ENCODE data around the gene CDHR1. TPM values are rescaled to one million over a fixed set of nuclear protein-coding genes. Genes with fewer than 3 reads are reported as not detected.
"Not testable (repeated sequence)": the region's sequence is repeated elsewhere in the genome, so short reads cannot be mapped to it uniquely, and the experiment has no call there.

Gene CDHR1
- total and polyA plus RNA-seq, 2 donors (not counting 1 experiment from before 2014, with no cell fraction given), result 0.05 TPM; not detected in 1

GRCh38 chr10:84163996-84164395 is 30.3 kb upstream of the CDHR1 start:
- no peaks in the 10 kb centered on the region for H3K36me3 ChIP-seq (ENCODE audit: control insufficient read depth, insufficient read depth, low read length)
- H3K4me3 ChIP-seq (replicated peaks in 1 of 4; ENCODE audit: control extremely low read depth in 1 of 4, insufficient read depth in 1 of 4, low read depth in 3 of 4, low read length in 4 of 4), result no peak overlapping the region
- H3K4me1 ChIP-seq (ENCODE audit: control insufficient read depth, extremely low read depth, insufficient read depth, low read length), result no peaks in the 10 kb centered on the region
- no peaks in the 10 kb centered on the region for H3K79me2 ChIP-seq (ENCODE audit: control insufficient read depth, insufficient read depth, low read length)
- no peaks in the 10 kb centered on the region for H3K9me3 ChIP-seq (ENCODE audit: control insufficient read depth, insufficient read depth, low read depth, low read length)
- H3K9ac ChIP-seq (ENCODE audit: insufficient read depth, low read length), result no peak overlapping the region
- H4K20me1 ChIP-seq (ENCODE audit: control insufficient read depth, extremely low read depth, insufficient read depth, low read length), result no peaks in the 10 kb centered on the region
- DNase-seq (ENCODE audit: low read depth in 2 of 2), result no peak
- no peak overlapping the region for H2AFZ ChIP-seq (ENCODE audit: low read length)
- TF ChIP-seq, protein P1, sequence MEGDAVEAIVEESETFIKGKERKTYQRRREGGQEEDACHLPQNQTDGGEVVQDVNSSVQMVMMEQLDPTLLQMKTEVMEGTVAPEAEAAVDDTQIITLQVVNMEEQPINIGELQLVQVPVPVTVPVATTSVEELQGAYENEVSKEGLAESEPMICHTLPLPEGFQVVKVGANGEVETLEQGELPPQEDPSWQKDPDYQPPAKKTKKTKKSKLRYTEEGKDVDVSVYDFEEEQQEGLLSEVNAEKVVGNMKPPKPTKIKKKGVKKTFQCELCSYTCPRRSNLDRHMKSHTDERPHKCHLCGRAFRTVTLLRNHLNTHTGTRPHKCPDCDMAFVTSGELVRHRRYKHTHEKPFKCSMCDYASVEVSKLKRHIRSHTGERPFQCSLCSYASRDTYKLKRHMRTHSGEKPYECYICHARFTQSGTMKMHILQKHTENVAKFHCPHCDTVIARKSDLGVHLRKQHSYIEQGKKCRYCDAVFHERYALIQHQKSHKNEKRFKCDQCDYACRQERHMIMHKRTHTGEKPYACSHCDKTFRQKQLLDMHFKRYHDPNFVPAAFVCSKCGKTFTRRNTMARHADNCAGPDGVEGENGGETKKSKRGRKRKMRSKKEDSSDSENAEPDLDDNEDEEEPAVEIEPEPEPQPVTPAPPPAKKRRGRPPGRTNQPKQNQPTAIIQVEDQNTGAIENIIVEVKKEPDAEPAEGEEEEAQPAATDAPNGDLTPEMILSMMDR (conservative IDR thresholded peaks at IDR 0.05 in 1 of 2, IDR thresholded peaks at IDR 0.05 in 1 of 2; ENCODE audit: low read depth in 1 of 2, low read length in 2 of 2), result no peak
- TF ChIP-seq EZH2 (IDR thresholded peaks at IDR 0.05; ENCODE audit: low read length, missing control alignments), result no peak
- H3K27me3 ChIP-seq (ENCODE audit: control insufficient read depth, insufficient read depth, low read length), result no peaks in the 10 kb centered on the region
- H3K4me2 ChIP-seq (ENCODE audit: extremely low read depth, insufficient read depth, low read length), result no peak overlapping the region
- no peak overlapping the region for H3K27ac ChIP-seq (ENCODE audit: insufficient read depth, low read length)

- no peaks in the 10 kb centered on the region for H4K20me1 ChIP-seq (ENCODE audit: control insufficient read depth, extremely low read depth, insufficient read depth, low read length)
- no peak overlapping the region for H3K4me3 ChIP-seq (replicated peaks in 1 of 4; ENCODE audit: control extremely low read depth in 1 of 4, insufficient read depth in 1 of 4, low read depth in 3 of 4, low read length in 4 of 4)
- no peak overlapping the region for H3K27ac ChIP-seq (ENCODE audit: insufficient read depth, low read length)
- H3K9ac ChIP-seq (ENCODE audit: insufficient read depth, low read length), result no peak overlapping the region
- H3K36me3 ChIP-seq (ENCODE audit: control insufficient read depth, insufficient read depth, low read length), result no peaks in the 10 kb centered on the region
- no peaks in the 10 kb centered on the region for H3K9me3 ChIP-seq (ENCODE audit: control insufficient read depth, insufficient read depth, low read depth, low read length)
- DNase-seq (ENCODE audit: low read depth in 2 of 2), result no peak
- no peak overlapping the region for H3K4me2 ChIP-seq (ENCODE audit: extremely low read depth, insufficient read depth, low read length)
- H3K27me3 ChIP-seq (ENCODE audit: control insufficient read depth, insufficient read depth, low read length), result no peaks in the 10 kb centered on the region
- TF ChIP-seq, protein P1 (conservative IDR thresholded peaks at IDR 0.05 in 1 of 2, IDR thresholded peaks at IDR 0.05 in 1 of 2; ENCODE audit: low read depth in 1 of 2, low read length in 2 of 2), result no peak
- no peak for TF ChIP-seq EZH2 (IDR thresholded peaks at IDR 0.05; ENCODE audit: low read length, missing control alignments)
- H3K79me2 ChIP-seq (ENCODE audit: control insufficient read depth, insufficient read depth, low read length), result no peaks in the 10 kb centered on the region
- no peaks in the 10 kb centered on the region for H3K4me1 ChIP-seq (ENCODE audit: control insufficient read depth, extremely low read depth, insufficient read depth, low read length)
- H2AFZ ChIP-seq (ENCODE audit: low read length), result no peak overlapping the region
These were observed 29.9 kb upstream of the CDHR1 start for GRCh38 chr10:84164442-84164841.

DNA sequence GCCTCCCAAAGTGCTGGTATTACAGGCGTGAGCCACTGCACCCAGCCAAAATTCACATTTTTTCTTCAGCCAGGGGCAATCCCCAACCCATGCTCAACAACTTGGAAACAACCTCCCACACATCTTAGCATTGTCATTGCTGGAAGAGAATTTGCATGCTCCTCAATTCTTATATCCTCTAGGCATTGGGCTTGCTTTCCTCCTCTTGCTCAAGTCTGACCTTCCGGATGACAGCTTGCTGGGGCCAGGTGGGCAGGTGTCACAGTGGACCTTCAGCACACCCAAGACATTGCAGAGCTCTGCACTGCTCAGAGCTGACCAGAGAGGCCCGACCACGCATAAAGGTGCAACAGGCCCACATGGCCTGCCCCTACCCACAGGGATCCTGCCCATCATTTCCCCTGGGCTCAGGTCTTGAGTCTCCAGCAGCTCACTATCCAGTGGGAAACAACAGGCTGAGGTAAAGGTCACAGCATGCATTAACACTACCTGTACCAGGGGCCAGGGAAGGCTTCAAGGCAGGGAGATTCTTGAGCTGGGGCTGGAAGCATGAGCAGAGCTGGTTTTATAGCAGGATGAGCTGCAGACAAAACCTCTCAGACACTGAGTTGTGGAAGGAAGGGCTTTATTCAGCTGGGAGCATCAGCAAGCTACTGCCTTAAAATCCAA is 27.6 kb upstream of the CDHR1 start:
- no peaks in the 10 kb centered on the region for H3K27me3 ChIP-seq (ENCODE audit: control insufficient read depth, insufficient read depth, low read length)
- no peak overlapping the region for H3K27ac ChIP-seq (ENCODE audit: insufficient read depth, low read length)
- H3K4me2 ChIP-seq (ENCODE audit: extremely low read depth, insufficient read depth, low read length), result no peak overlapping the region
- no peak overlapping the region for H2AFZ ChIP-seq (ENCODE audit: low read length)
- no peaks in the 10 kb centered on the region for H3K79me2 ChIP-seq (ENCODE audit: control insufficient read depth, insufficient read depth, low read length)
- no peak overlapping the region for H3K9ac ChIP-seq (ENCODE audit: insufficient read depth, low read length)
- no peaks in the 10 kb centered on the region for H4K20me1 ChIP-seq (ENCODE audit: control insufficient read depth, extremely low read depth, insufficient read depth, low read length)
- no peaks in the 10 kb centered on the region for H3K4me1 ChIP-seq (ENCODE audit: control insufficient read depth, extremely low read depth, insufficient read depth, low read length)
- H3K36me3 ChIP-seq (ENCODE audit: control insufficient read depth, insufficient read depth, low read length), result no peaks in the 10 kb centered on the region
- no peak for DNase-seq (ENCODE audit: low read depth in 2 of 2)
- TF ChIP-seq EZH2 (IDR thresholded peaks at IDR 0.05; ENCODE audit: low read length, missing control alignments), result no peak
- TF ChIP-seq, protein P1 (conservative IDR thresholded peaks at IDR 0.05 in 1 of 2, IDR thresholded peaks at IDR 0.05 in 1 of 2; ENCODE audit: low read depth in 1 of 2, low read length in 2 of 2), result no peak
- H3K9me3 ChIP-seq (ENCODE audit: control insufficient read depth, insufficient read depth, low read depth, low read length), result no peaks in the 10 kb centered on the region
- no peak overlapping the region for H3K4me3 ChIP-seq (replicated peaks in 1 of 4; ENCODE audit: control extremely low read depth in 1 of 4, insufficient read depth in 1 of 4, low read depth in 3 of 4, low read length in 4 of 4)

DNA sequence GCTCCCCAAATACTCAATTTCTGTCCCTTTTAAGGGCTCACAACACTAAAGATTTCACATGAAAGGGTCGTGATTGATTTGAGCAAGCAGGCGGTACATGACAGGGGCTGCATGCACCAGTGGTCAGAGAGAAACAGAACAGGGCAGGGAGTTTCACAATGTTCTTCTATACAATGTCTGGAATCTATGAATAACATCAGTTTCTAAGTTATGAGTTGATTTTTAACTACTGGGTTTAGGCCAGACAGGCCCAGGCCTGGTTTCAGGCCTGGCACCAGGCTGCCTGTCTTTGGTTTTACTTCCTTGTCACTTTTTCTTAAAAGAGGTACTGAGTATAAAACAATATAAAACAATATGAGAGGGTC is 27.1 kb upstream of the CDHR1 start:
- H2AFZ ChIP-seq (ENCODE audit: low read length); H4K20me1 ChIP-seq (ENCODE audit: control insufficient read depth, extremely low read depth, insufficient read depth, low read length); H3K79me2 ChIP-seq (ENCODE audit: control insufficient read depth, insufficient read depth, low read length); H3K4me1 ChIP-seq (ENCODE audit: control insufficient read depth, extremely low read depth, insufficient read depth, low read length); H3K36me3 ChIP-seq (ENCODE audit: control insufficient read depth, insufficient read depth, low read length); H3K27ac ChIP-seq (ENCODE audit: insufficient read depth, low read length); H3K9me3 ChIP-seq (ENCODE audit: control insufficient read depth, insufficient read depth, low read depth, low read length); H3K4me3 ChIP-seq (replicated peaks in 1 of 4; ENCODE audit: control extremely low read depth in 1 of 4, insufficient read depth in 1 of 4, low read depth in 3 of 4, low read length in 4 of 4); DNase-seq (ENCODE audit: low read depth in 2 of 2); H3K27me3 ChIP-seq (ENCODE audit: control insufficient read depth, insufficient read depth, low read length); H3K4me2 ChIP-seq (ENCODE audit: extremely low read depth, insufficient read depth, low read length); H3K9ac ChIP-seq (ENCODE audit: insufficient read depth, low read length): not testable (repeated sequence)

DNA sequence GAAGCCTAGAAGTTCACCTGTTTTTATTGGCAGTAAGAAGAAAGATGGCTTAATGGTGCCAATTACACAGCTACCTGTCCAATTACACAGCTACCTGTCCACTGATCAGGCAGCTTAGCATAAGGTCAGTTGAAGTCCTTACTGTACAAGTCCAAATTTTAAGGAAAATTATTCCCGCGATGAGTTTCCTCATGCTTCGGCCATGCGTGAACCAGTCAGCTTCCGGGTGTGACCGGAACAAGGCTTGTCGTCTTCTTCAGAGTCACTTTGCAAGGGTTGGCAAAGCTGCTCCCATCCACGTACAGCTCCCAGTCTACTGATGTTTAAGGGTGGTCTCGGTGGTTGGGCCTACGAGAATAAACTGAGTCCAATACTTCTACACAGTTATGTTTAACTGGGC is 26.0 kb upstream of the CDHR1 start:
- H3K9me3 ChIP-seq (ENCODE audit: control insufficient read depth, insufficient read depth, low read depth, low read length); H3K27me3 ChIP-seq (ENCODE audit: control insufficient read depth, insufficient read depth, low read length); DNase-seq (ENCODE audit: low read depth in 2 of 2); H3K4me3 ChIP-seq (replicated peaks in 1 of 4; ENCODE audit: control extremely low read depth in 1 of 4, insufficient read depth in 1 of 4, low read depth in 3 of 4, low read length in 4 of 4); H3K4me2 ChIP-seq (ENCODE audit: extremely low read depth, insufficient read depth, low read length); H3K36me3 ChIP-seq (ENCODE audit: control insufficient read depth, insufficient read depth, low read length); H2AFZ ChIP-seq (ENCODE audit: low read length); H3K9ac ChIP-seq (ENCODE audit: insufficient read depth, low read length); H3K79me2 ChIP-seq (ENCODE audit: control insufficient read depth, insufficient read depth, low read length); H4K20me1 ChIP-seq (ENCODE audit: control insufficient read depth, extremely low read depth, insufficient read depth, low read length); H3K27ac ChIP-seq (ENCODE audit: insufficient read depth, low read length); H3K4me1 ChIP-seq (ENCODE audit: control insufficient read depth, extremely low read depth, insufficient read depth, low read length): not testable (repeated sequence)
